ENCODE data around the gene UBE4B. TPM values are rescaled to one million over a fixed set of nuclear protein-coding genes. Genes with fewer than 3 reads are reported as not detected.

Gene UBE4B
- total and polyA plus RNA-seq, 10 of the 15 experiments (the other 5 are each of a cell fraction or from before 2014, with no cell fraction given): 2.9 to 32.6 (median 20.7) TPM

GRCh38 chr1:10007169-10007568 lies 25.6 kb upstream of the UBE4B start:
- DNase-seq (ENCODE audit: low read depth, low spot score) (no peak), FAIRE-seq (no peak), ATAC-seq (no peak)
- H4K20me1 ChIP-seq (ENCODE audit: control insufficient read depth, insufficient read depth): no peaks in the 10 kb centered on the region
- H3K36me3 ChIP-seq (ENCODE audit: control insufficient read depth in 2 of 2, insufficient read depth in 2 of 2, low read length in 1 of 2): no peaks in the 10 kb centered on the region
- BruUV-seq (replicated peaks): no TSS peak
- RAD21 ChIA-PET (ENCODE audit: unreplicated experiment): no interaction called here
- H3K27ac ChIP-seq (ENCODE audit: control insufficient read depth, insufficient read depth): no peak overlapping the region
- H2AFZ ChIP-seq (ENCODE audit: control insufficient read depth, low read depth, low read length): no peak overlapping the region
- WGBS (ENCODE audit: insufficient coverage, insufficient replicate concordance, low lambda C conversion rate, missing lambda C conversion rate): 37% methylated on average over 4 of the region's 4 CpGs
- SMC1A ChIA-PET (ENCODE audit: uncharacterized antibody, unreplicated experiment): no interaction called here
- no peak for TF ChIP-seq TAF1 (IDR thresholded peaks at IDR 0.05; ENCODE audit: borderline replicate concordance, low read depth, low read length)
- TF ChIP-seq IRF4 (IDR thresholded peaks at IDR 0.05; ENCODE audit: low read depth, low read length): no peak
- no peak for TF ChIP-seq PML (IDR thresholded peaks at IDR 0.05; ENCODE audit: low read length)
- TF ChIP-seq CHD1 (IDR thresholded peaks at IDR 0.05; ENCODE audit: low read depth, low read length): no peak
- no peak for TF ChIP-seq RCOR1 (conservative IDR thresholded peaks at IDR 0.05; ENCODE audit: low read depth, low read length)
- no peak for TF ChIP-seq RBBP5 (conservative IDR thresholded peaks at IDR 0.05)
- TF ChIP-seq RUNX3 (IDR thresholded peaks at IDR 0.05; ENCODE audit: low read length): no peak
- TF ChIP-seq CHD4 (IDR thresholded peaks at IDR 0.05): no peak
- no peak for TF ChIP-seq CHD2 (IDR thresholded peaks at IDR 0.05; ENCODE audit: borderline replicate concordance, low read depth, low read length)
- no peak for TF ChIP-seq JUNB (IDR thresholded peaks at IDR 0.05)
- TF ChIP-seq SIX5 (IDR thresholded peaks at IDR 0.05; ENCODE audit: low read depth, low read length, severe bottlenecking): no peak
- no peak for TF ChIP-seq LARP7 (IDR thresholded peaks at IDR 0.05)
- no peak for TF ChIP-seq E2F4 (IDR thresholded peaks at IDR 0.05; ENCODE audit: low read depth, low read length)
- no peak for TF ChIP-seq ZNF217 (IDR thresholded peaks at IDR 0.05)
- TF ChIP-seq NFIC (IDR thresholded peaks at IDR 0.05; ENCODE audit: low read depth, low read length): no peak
- H3K4me3 ChIP-seq: no peak overlapping the region
- H3K9ac ChIP-seq (ENCODE audit: control insufficient read depth, insufficient read depth, low read length): no peak overlapping the region
- in situ Hi-C loops (cut with MboI) (no loop called here), intact Hi-C loops (cut with micrococcal nuclease; ENCODE audit: unreplicated experiment) (no loop called here)
- H3K79me2 ChIP-seq (ENCODE audit: control insufficient read depth, insufficient read depth, low read length): no peaks in the 10 kb centered on the region
- H3K27me3 ChIP-seq (replicated peaks in 1 of 2; ENCODE audit: control insufficient read depth in 2 of 2, insufficient read depth in 2 of 2, low read length in 1 of 2): no peaks in the 10 kb centered on the region
- H3K4me2 ChIP-seq (ENCODE audit: control insufficient read depth, insufficient read depth): no peak overlapping the region
- CTCF ChIA-PET: no interaction called here
- H3K4me1 ChIP-seq (ENCODE audit: control insufficient read depth, insufficient read depth, low read length): no peaks in the 10 kb centered on the region
- H3K9me3 ChIP-seq (replicated peaks; ENCODE audit: control insufficient read depth, insufficient read depth, low read length): no peaks in the 10 kb centered on the region
- POLR2A ChIA-PET: no interaction called here
